HepG2 (cell line): ENCODE data around the gene IGLON5.

ENCODE experiments used
- FOXJ3 ChIP-seq: sonication (generic); formaldehyde crosslinking; IDR thresholded peaks from 2 replicates; pipeline ENCODE4 v1.4.0; 2020; ENCODE audit warnings: missing genetic modification reagents, mild to moderate bottlenecking, borderline replicate concordance
- NR2F2 ChIP-seq: IDR thresholded peaks from 2 replicates; pipeline ENCODE4 v1.6.1; 2012; ENCODE audit warnings: low read depth, inconsistent platforms, borderline replicate concordance
- PCBP2 ChIP-seq: fragments of 200-400 bp; formaldehyde crosslinking; optimal IDR thresholded peaks from 2 replicates; pipeline ENCODE3; 2018; ENCODE audit warnings: low read length, low read depth; ENCODE audit not compliant: poor library complexity, severe bottlenecking
- POLR2A ChIP-seq, 2 experiments: IDR thresholded peaks; 2 replicates each; pipeline ENCODE4 v1.6.1; 2011; ENCODE audit warnings: low read depth in 2 of 2, low read length in 2 of 2, mild to moderate bottlenecking in 1 of 2, moderate library complexity in 1 of 2; ENCODE audit not compliant: insufficient read depth in 1 of 2
- RFX5 ChIP-seq: IDR thresholded peaks from 2 replicates; pipeline ENCODE4 v1.6.1; 2011; ENCODE audit warnings: low read depth, low read length, improper control_type of control experiment
- SMARCC2 ChIP-seq: fragments of 450-650 bp; IDR thresholded peaks from 2 replicates; pipeline ENCODE4 v1.6.1; 2017; ENCODE audit warnings: antibody characterized with exemption, mild to moderate bottlenecking
- SRF ChIP-seq: IDR thresholded peaks from 2 replicates; pipeline ENCODE4 v1.6.1; 2011; ENCODE audit warnings: mild to moderate bottlenecking, low read depth, low read length, moderate library complexity
- U2AF1 ChIP-seq: fragments of 200-400 bp; formaldehyde crosslinking; optimal IDR thresholded peaks from 2 replicates; pipeline ENCODE3; 2017; ENCODE audit warnings: mild to moderate bottlenecking, low read depth, low read length
- TF ChIP-seq, protein P1 (sequence below): sonication (generic); formaldehyde crosslinking; IDR thresholded peaks from 2 replicates; pipeline ENCODE4 v1.4.0; 2020; ENCODE audit warnings: mild to moderate bottlenecking, missing genetic modification reagents, borderline replicate concordance
- TF ChIP-seq, protein P2 (sequence below): sonication (generic); formaldehyde crosslinking; IDR thresholded peaks from 2 replicates; pipeline ENCODE4 v1.5.0; 2020; ENCODE audit warnings: mild to moderate bottlenecking, missing genetic modification reagents, moderate library complexity
- TF ChIP-seq, protein P3 (sequence below), 2 experiments: sonication (generic) in 1 of 2; formaldehyde crosslinking in 1 of 2; IDR thresholded peaks; 2 replicates each; pipeline versions ENCODE4 v1.5.1 to v1.6.1; 2011 to 2020; ENCODE audit warnings: borderline replicate concordance in 1 of 2, low read depth in 1 of 2, low read length in 1 of 2, mild to moderate bottlenecking in 1 of 2, missing genetic modification reagents in 1 of 2, moderate library complexity in 1 of 2

DNA sequence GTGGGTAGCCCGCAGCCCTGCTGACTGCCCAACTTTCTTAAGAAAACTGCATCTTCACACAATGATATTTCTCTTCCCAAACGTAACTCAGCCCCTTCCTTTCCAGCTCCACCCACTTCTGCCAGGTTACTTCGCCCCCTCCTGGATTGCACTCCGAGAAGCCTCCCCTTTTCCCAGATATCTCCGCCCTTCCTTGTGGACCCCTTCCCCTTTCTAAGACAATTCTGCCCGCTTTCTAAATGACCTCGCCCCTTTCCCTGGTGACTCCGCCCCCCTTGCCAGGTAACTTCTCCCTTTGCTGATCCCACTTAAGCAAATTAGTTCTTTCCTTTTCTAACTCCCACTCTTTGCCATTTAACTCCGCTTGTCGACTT lies 27.9 kb downstream of the IGLON5 start:
- TF ChIP-seq NR2F2 (no peak), SRF (no peak), FOXJ3 (CRISPR knock-in tag) (no peak), RFX5 (no peak), PCBP2 (no peak), U2AF1 (no peak), POLR2A (IDR thresholded peaks at IDR 0.05; ENCODE audit: insufficient read depth in 1 of 2, low read depth in 2 of 2, low read length in 2 of 2) (0 out of 4 replicates have a peak, but pooled peaks of 1 of the 2 experiments have one; percentile 6), SMARCC2 (no peak)
- TF ChIP-seq, protein P1, sequence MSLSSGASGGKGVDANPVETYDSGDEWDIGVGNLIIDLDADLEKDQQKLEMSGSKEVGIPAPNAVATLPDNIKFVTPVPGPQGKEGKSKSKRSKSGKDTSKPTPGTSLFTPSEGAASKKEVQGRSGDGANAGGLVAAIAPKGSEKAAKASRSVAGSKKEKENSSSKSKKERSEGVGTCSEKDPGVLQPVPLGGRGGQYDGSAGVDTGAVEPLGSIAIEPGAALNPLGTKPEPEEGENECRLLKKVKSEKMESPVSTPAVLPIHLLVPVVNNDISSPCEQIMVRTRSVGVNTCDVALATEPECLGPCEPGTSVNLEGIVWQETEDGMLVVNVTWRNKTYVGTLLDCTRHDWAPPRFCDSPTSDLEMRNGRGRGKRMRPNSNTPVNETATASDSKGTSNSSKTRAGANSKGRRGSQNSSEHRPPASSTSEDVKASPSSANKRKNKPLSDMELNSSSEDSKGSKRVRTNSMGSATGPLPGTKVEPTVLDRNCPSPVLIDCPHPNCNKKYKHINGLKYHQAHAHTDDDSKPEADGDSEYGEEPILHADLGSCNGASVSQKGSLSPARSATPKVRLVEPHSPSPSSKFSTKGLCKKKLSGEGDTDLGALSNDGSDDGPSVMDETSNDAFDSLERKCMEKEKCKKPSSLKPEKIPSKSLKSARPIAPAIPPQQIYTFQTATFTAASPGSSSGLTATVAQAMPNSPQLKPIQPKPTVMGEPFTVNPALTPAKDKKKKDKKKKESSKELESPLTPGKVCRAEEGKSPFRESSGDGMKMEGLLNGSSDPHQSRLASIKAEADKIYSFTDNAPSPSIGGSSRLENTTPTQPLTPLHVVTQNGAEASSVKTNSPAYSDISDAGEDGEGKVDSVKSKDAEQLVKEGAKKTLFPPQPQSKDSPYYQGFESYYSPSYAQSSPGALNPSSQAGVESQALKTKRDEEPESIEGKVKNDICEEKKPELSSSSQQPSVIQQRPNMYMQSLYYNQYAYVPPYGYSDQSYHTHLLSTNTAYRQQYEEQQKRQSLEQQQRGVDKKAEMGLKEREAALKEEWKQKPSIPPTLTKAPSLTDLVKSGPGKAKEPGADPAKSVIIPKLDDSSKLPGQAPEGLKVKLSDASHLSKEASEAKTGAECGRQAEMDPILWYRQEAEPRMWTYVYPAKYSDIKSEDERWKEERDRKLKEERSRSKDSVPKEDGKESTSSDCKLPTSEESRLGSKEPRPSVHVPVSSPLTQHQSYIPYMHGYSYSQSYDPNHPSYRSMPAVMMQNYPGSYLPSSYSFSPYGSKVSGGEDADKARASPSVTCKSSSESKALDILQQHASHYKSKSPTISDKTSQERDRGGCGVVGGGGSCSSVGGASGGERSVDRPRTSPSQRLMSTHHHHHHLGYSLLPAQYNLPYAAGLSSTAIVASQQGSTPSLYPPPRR (CRISPR knock-in tag) = no peak
- TF ChIP-seq, protein P2, sequence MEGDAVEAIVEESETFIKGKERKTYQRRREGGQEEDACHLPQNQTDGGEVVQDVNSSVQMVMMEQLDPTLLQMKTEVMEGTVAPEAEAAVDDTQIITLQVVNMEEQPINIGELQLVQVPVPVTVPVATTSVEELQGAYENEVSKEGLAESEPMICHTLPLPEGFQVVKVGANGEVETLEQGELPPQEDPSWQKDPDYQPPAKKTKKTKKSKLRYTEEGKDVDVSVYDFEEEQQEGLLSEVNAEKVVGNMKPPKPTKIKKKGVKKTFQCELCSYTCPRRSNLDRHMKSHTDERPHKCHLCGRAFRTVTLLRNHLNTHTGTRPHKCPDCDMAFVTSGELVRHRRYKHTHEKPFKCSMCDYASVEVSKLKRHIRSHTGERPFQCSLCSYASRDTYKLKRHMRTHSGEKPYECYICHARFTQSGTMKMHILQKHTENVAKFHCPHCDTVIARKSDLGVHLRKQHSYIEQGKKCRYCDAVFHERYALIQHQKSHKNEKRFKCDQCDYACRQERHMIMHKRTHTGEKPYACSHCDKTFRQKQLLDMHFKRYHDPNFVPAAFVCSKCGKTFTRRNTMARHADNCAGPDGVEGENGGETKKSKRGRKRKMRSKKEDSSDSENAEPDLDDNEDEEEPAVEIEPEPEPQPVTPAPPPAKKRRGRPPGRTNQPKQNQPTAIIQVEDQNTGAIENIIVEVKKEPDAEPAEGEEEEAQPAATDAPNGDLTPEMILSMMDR (CRISPR knock-in tag) = no peak
- TF ChIP-seq, protein P3, sequence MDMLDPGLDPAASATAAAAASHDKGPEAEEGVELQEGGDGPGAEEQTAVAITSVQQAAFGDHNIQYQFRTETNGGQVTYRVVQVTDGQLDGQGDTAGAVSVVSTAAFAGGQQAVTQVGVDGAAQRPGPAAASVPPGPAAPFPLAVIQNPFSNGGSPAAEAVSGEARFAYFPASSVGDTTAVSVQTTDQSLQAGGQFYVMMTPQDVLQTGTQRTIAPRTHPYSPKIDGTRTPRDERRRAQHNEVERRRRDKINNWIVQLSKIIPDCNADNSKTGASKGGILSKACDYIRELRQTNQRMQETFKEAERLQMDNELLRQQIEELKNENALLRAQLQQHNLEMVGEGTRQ (IDR thresholded peaks at IDR 0.05; ENCODE audit: low read depth, low read length) = no peak
- TF ChIP-seq, protein P3 (CRISPR knock-in tag; IDR thresholded peaks at IDR 0.05; ENCODE audit: borderline replicate concordance) = no peak
